ENCODE data around the gene SPTB. TPM values are rescaled to one million over a fixed set of nuclear protein-coding genes. Genes with fewer than 3 reads are reported as not detected.

The SPTB gene
- total RNA-seq, 2 experiments from 2014 or later = 0.03 to 0.08 TPM

GRCh38 chr14:64865992-64866391, 13.7 kb downstream of the SPTB start:
- Mint-ChIP-seq H3K27me3 (peaks cover 35% of the 10 kb centered on the region), H3K9me3 (no peaks in the 10 kb centered on the region), H3K36me3 (ENCODE audit: low read depth) (no peaks in the 10 kb centered on the region), H3K4me1 (ENCODE audit: low read depth) (no peaks in the 10 kb centered on the region), H3K27ac (no peak overlapping the region), H3K4me3 (no peak overlapping the region)
- intact Hi-C loops (cut with DNase I, micrococcal nuclease) = no loop called here
- H3K4me1 ChIP-seq (ENCODE audit: insufficient read depth, low read length) = no peaks in the 10 kb centered on the region
- H3K9me3 ChIP-seq (ENCODE audit: control insufficient read depth in 1 of 2, insufficient read depth in 1 of 2, low read length in 2 of 2) = no peaks in the 10 kb centered on the region
- no peaks in the 10 kb centered on the region for H3K36me3 ChIP-seq (ENCODE audit: insufficient read depth, low read length)
- TF ChIP-seq CTCF (IDR thresholded peaks at IDR 0.05) = no peak
- no peak overlapping the region for H3K27ac ChIP-seq (ENCODE audit: low read depth in 1 of 2, low read length in 2 of 2)
- no peak for DNase-seq
- no peak overlapping the region for H3K4me3 ChIP-seq (ENCODE audit: low read length)
- ChIA-PET POLR2A (no interaction called here), CTCF (no interaction called here)
- ATAC-seq (ENCODE audit: poor library complexity) = no peak
- H3K27me3 ChIP-seq (ENCODE audit: control insufficient read depth in 1 of 2, insufficient read depth in 2 of 2, low read length in 2 of 2) = peaks cover 0 to 9% of the 10 kb centered on the region in 2 experiments

GRCh38 chr14:64865109-64865508, 14.6 kb downstream of the SPTB start:
- peaks cover 30% of the 10 kb centered on the region for H3K27me3 Mint-ChIP-seq
- H3K4me1 Mint-ChIP-seq (ENCODE audit: low read depth) = no peaks in the 10 kb centered on the region
- no peak for TF ChIP-seq CTCF (IDR thresholded peaks at IDR 0.05)
- Histone ChIP-seq H3K9me3 (ENCODE audit: control insufficient read depth in 1 of 2, insufficient read depth in 1 of 2, low read length in 2 of 2) (no peaks in the 10 kb centered on the region), H3K27ac (ENCODE audit: low read depth in 1 of 2, low read length in 2 of 2) (no peak overlapping the region), H3K4me1 (ENCODE audit: insufficient read depth, low read length) (no peaks in the 10 kb centered on the region), H3K36me3 (ENCODE audit: insufficient read depth, low read length) (no peaks in the 10 kb centered on the region), H3K4me3 (ENCODE audit: low read length) (no peak overlapping the region), H3K27me3 (ENCODE audit: control insufficient read depth in 1 of 2, insufficient read depth in 2 of 2, low read length in 2 of 2) (peaks cover 0 to 6% of the 10 kb centered on the region in 2 experiments)
- H3K4me3 Mint-ChIP-seq = no peak overlapping the region
- no peaks in the 10 kb centered on the region for H3K9me3 Mint-ChIP-seq
- DNase-seq (no peak), ATAC-seq (ENCODE audit: poor library complexity) (no peak)
- no peak overlapping the region for H3K27ac Mint-ChIP-seq
- ChIA-PET CTCF (no interaction called here), POLR2A (no interaction called here)
- intact Hi-C loops (cut with DNase I, micrococcal nuclease) = no loop called here
- no peaks in the 10 kb centered on the region for H3K36me3 Mint-ChIP-seq (ENCODE audit: low read depth)

- Histone ChIP-seq H3K4me3 (ENCODE audit: low read length) (no peak overlapping the region), H3K27me3 (ENCODE audit: control insufficient read depth in 1 of 2, insufficient read depth in 2 of 2, low read length in 2 of 2) (peaks cover 0 to 6% of the 10 kb centered on the region in 2 experiments), H3K9me3 (ENCODE audit: control insufficient read depth in 1 of 2, insufficient read depth in 1 of 2, low read length in 2 of 2) (no peaks in the 10 kb centered on the region), H3K27ac (ENCODE audit: low read depth in 1 of 2, low read length in 2 of 2) (no peak overlapping the region), H3K36me3 (ENCODE audit: insufficient read depth, low read length) (no peaks in the 10 kb centered on the region), H3K4me1 (ENCODE audit: insufficient read depth, low read length) (no peaks in the 10 kb centered on the region)
- ATAC-seq (ENCODE audit: poor library complexity) (no peak), DNase-seq (no peak)
- H3K4me3 Mint-ChIP-seq = no peak overlapping the region
- no peaks in the 10 kb centered on the region for H3K4me1 Mint-ChIP-seq (ENCODE audit: low read depth)
- no peak for TF ChIP-seq CTCF (IDR thresholded peaks at IDR 0.05)
- ChIA-PET POLR2A (interaction anchor here (0.7 kb wide), 1 partner anchor 14 kb away, joined by 3 read pairs; no protein-coding TSS in a partner anchor), CTCF (no interaction called here)
- H3K9me3 Mint-ChIP-seq = no peaks in the 10 kb centered on the region
- H3K27me3 Mint-ChIP-seq = peaks cover 30% of the 10 kb centered on the region
- H3K27ac Mint-ChIP-seq = no peak overlapping the region
- intact Hi-C loops (cut with DNase I, micrococcal nuclease) = no loop called here
- no peaks in the 10 kb centered on the region for H3K36me3 Mint-ChIP-seq (ENCODE audit: low read depth)
Observed at GRCh38 chr14:64864258-64864657, 15.4 kb downstream of the SPTB start.

Measured in CD4-positive, alpha-beta T cell (primary cell).